ENCODE results near the gene IGF1R. TPM values are rescaled to one million over a fixed set of nuclear protein-coding genes. Genes with fewer than 3 reads are reported as not detected.

IGF1R gene
- total RNA-seq, 1 experiment from 2014 or later = 16.3 TPM

- TF ChIP-seq REST (IDR thresholded peaks at IDR 0.05; ENCODE audit: low read depth) (no peak), FOSL1 (IDR thresholded peaks at IDR 0.05; ENCODE audit: low read depth) (no peak)
Measured at GRCh38 chr15:98861188-98861587, 212.8 kb downstream of the IGF1R start (continued).

- H3K9ac ChIP-seq (ENCODE audit: low read length) = no peak overlapping the region
- no peak overlapping the region for H3K4me3 ChIP-seq (replicated peaks in 1 of 2; ENCODE audit: low read depth in 1 of 2, low read length in 2 of 2)
- H3K9me3 ChIP-seq (ENCODE audit: control insufficient read depth in 1 of 2, insufficient read depth in 1 of 2, low read depth in 1 of 2, low read length in 2 of 2) = no peaks in the 10 kb centered on the region
- CTCF ChIA-PET = interaction anchor here (0.9 kb wide), 1 partner anchor 343 kb away, joined by 4 read pairs; no protein-coding TSS in a partner anchor
- POLR2A ChIA-PET = no interaction called here
- DNase-seq (ENCODE audit: low read depth, low spot score) (no peak), ATAC-seq (no peak)
- no peaks in the 10 kb centered on the region for H3K27me3 ChIP-seq (ENCODE audit: insufficient read depth, low read length)
- H3K79me2 ChIP-seq (ENCODE audit: insufficient read depth, low read length) = no peaks in the 10 kb centered on the region
- no peak overlapping the region for H3K27ac ChIP-seq (ENCODE audit: low read depth, low read length)
- no TSS peak for BruUV-seq (replicated peaks)
- H3K36me3 ChIP-seq (ENCODE audit: control insufficient read depth in 1 of 2, insufficient read depth in 2 of 2, low read length in 2 of 2) = no peaks in the 10 kb centered on the region
- RAD21 ChIA-PET (ENCODE audit: low non-redundant PET in 1 of 2, low total read pairs in 2 of 2, uncharacterized antibody in 2 of 2, unreplicated experiment in 2 of 2) = no interaction called here
- no peak overlapping the region for H3K4me2 ChIP-seq (ENCODE audit: low read length)
- H3K4me1 ChIP-seq (ENCODE audit: control insufficient read depth in 1 of 2, insufficient read depth in 2 of 2, low read length in 2 of 2) = peaks cover 0 to 18% of the 10 kb centered on the region in 2 experiments; a peak in 2 of 4 replicates
- H3K9me2 ChIP-seq (ENCODE audit: insufficient read depth) = no peaks in the 10 kb centered on the region
- no peaks in the 10 kb centered on the region for H4K20me1 ChIP-seq (ENCODE audit: insufficient read depth)
- no peak overlapping the region for H2AFZ ChIP-seq (ENCODE audit: low read depth, low read length, poor library complexity, severe bottlenecking)
- intact Hi-C loops (cut with micrococcal nuclease) = no loop called here
- TF ChIP-seq CEBPB (IDR thresholded peaks at IDR 0.05; ENCODE audit: low read depth) (no peak), CBX3 (IDR thresholded peaks at IDR 0.05; ENCODE audit: low read depth) (no peak), EZH2 (IDR thresholded peaks at IDR 0.05) (no peak), ZNF274 (IDR thresholded peaks at IDR 0.05; ENCODE audit: low read depth, low read length) (no peak), REST (IDR thresholded peaks at IDR 0.05; ENCODE audit: low read depth) (no peak), ATF3 (IDR thresholded peaks at IDR 0.05) (no peak), POLR2AphosphoS5 (IDR thresholded peaks at IDR 0.05; ENCODE audit: low read depth, low read length) (no peak), SRF (IDR thresholded peaks at IDR 0.05; ENCODE audit: low read depth) (no peak), YY1 (IDR thresholded peaks at IDR 0.05; ENCODE audit: extremely low read depth, insufficient replicate concordance, low read depth, low read length) (no peak), EZH2phosphoT487 (IDR thresholded peaks at IDR 0.05; ENCODE audit: borderline replicate concordance) (no peak), ELF1 (IDR thresholded peaks at IDR 0.05; ENCODE audit: borderline replicate concordance, low read depth) (no peak), ZBTB33 (IDR thresholded peaks at IDR 0.05; ENCODE audit: extremely low read depth, insufficient replicate concordance, low read length) (no peak), SP1 (IDR thresholded peaks at IDR 0.05; ENCODE audit: low read depth) (no peak), EGR1 (IDR thresholded peaks at IDR 0.05; ENCODE audit: low read depth) (no peak), TCF7L2 (IDR thresholded peaks at IDR 0.05; ENCODE audit: borderline replicate concordance, extremely low read depth, insufficient read depth, insufficient read length) (no peak), RAD21 (IDR thresholded peaks at IDR 0.05; ENCODE audit: low read depth) (no peak)
Measured at GRCh38 chr15:98863983-98864382, 215.6 kb downstream of the IGF1R start.
